OCI-LY3 (cell line): ENCODE data around the gene CYB5D1.

Source experiments
- EZH2phosphoT487 ChIP-seq: fragments of 200-600 bp; shearing (Covaris generic); IDR thresholded peaks from 2 replicates; pipeline ENCODE4 v1.6.1; 2018; ENCODE audit warnings: antibody characterized with exemption, mixed run types, low read depth
- TF ChIP-seq, protein P1 (sequence below): fragments of 200-600, 300-600 bp; sonication (generic); IDR thresholded peaks from 2 replicates; pipeline ENCODE4 v1.5.1; 2014; ENCODE audit warnings: antibody characterized with exemption, low read length, low read depth

GRCh38 chr17:7833795-7834541, 23.8 kb upstream of the CYB5D1 start, which contains the start of gene KDM6B:
- TF ChIP-seq, protein P1, sequence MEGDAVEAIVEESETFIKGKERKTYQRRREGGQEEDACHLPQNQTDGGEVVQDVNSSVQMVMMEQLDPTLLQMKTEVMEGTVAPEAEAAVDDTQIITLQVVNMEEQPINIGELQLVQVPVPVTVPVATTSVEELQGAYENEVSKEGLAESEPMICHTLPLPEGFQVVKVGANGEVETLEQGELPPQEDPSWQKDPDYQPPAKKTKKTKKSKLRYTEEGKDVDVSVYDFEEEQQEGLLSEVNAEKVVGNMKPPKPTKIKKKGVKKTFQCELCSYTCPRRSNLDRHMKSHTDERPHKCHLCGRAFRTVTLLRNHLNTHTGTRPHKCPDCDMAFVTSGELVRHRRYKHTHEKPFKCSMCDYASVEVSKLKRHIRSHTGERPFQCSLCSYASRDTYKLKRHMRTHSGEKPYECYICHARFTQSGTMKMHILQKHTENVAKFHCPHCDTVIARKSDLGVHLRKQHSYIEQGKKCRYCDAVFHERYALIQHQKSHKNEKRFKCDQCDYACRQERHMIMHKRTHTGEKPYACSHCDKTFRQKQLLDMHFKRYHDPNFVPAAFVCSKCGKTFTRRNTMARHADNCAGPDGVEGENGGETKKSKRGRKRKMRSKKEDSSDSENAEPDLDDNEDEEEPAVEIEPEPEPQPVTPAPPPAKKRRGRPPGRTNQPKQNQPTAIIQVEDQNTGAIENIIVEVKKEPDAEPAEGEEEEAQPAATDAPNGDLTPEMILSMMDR, result no peak
- TF ChIP-seq EZH2phosphoT487, result no peak
